Measurements from ENCODE around the gene ATP4B.

Gene ATP4B

DNA sequence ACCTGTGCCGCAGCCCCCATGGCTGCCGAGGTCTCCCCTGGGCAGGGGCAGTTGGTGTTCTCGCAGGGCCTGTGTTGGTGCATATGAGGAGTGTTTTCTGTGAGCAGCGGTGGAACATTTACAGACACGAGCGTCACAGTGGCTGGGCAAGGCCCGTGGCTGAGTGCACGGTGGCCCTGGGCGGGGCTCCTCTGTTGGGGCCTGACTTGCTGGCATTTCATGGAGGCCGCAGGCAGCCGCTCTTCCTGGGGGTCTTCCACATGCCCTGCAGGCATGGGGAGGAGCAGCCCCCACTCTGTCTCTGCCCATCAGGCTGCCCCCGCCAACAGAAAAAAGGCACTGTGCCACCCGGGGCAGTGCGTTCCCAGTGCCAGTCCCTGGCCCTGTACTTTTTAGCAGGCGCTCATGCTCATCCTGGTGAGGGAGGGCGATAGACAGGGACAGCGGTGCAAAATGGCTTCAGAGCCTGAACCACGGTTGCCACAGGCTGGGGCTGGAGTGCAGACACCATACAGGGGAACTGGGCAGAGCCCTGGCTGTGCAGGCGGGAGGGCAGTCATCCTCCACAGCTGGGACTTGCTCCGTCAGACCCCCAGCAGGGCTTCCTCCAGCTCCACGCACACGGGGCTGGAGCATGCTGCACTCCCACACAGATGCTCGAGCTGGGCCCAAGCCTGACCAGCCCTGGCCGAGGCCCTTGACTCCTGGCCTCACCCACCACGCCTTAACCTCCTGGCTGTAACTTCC is 49.9 kb downstream of the ATP4B start:
- DNase-seq (ENCODE audit: low read depth in 2 of 2): no peak

DNA sequence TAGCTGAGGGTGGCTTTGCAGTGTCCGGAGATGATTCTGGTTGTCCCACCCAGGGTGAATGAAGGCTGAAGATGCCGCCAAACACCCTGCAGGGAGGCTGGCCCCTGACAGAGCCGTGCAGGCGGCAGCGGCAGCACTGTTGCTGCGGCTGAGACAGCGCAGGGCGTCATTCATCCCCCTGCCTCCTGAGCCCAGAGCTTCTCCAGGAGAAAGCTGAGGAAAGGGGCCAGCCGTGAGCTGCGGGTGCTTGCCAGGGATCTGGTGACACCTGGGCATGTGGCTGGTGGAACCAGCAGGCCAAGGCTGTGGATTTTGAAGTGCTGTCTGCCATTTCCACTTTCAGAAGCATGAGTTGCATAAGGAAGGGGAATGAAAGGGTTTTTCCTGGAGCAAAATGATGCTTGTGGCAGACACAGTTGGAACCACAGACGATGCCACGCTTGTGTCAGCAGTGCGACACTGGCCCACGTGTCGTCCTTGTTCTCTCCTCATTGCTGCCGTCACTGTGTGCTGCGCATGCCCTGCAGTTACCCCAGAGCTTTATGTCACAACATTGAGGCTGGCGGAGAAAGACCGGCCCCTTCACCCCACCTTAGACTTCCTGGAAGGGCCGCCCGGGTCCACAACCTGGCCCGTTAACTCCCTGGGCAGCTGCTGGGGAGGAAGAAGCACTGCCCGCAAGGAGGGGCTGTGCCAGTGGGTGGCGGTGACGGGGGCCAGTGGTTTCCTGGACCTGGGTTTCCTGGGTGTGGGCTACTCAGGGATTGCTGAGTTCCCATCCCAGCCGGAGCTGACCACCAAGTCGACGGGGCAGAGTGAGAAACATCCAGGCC is 50.7 kb downstream of the ATP4B start:
- no peak for DNase-seq (ENCODE audit: low read depth in 2 of 2)

DNA sequence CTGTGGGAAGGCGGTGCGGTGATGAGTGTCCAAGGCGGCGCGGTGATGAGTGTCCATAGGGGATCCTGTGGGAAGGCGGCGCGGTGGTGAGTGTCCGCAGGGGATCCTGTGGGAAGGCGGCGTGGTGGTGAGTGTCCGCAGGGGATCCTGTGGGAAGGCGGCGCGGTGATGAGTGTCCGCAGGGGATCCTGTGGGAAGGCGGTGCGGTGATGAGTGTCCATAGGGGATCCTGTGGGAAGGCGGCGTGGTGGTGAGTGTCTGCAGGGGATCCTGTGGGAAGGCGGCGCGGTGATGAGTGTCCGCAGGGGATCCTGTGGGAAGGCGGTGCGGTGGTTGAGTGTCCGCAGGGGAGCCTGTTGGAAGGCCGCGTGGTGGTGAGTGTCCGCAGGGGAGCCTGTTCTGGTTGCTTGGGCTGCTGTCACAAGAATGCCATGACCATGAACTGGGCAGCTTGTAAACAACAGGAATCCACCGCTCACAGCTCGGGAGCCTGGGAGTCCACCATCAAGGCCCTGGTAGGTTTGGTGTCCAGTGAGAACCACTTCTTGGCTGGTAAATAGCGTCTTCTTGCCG is 52.0 kb downstream of the ATP4B start:
- DNase-seq (ENCODE audit: low read depth in 2 of 2): no peak

DNA sequence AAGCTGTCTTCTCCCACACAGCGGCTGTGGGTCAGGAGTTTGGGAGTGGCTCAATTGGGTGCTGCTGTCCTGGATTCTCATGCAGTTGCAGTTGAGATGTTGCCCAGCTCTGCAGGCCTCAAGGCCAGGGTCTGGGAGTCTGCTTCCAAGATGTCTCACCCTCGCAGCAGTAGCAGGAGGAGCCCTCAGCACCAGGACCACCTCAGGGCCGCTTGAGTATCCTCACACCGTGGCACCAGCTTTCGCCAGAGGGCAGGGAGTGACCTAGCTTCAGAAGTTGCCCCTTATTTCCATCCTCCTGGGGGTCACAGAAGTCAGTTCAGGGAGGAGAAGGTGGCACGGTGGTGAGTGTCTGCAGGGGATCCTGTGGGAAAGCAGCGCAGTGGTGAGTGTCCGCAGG is 52.5 kb downstream of the ATP4B start:
- no peak for DNase-seq (ENCODE audit: low read depth in 2 of 2)

DNA sequence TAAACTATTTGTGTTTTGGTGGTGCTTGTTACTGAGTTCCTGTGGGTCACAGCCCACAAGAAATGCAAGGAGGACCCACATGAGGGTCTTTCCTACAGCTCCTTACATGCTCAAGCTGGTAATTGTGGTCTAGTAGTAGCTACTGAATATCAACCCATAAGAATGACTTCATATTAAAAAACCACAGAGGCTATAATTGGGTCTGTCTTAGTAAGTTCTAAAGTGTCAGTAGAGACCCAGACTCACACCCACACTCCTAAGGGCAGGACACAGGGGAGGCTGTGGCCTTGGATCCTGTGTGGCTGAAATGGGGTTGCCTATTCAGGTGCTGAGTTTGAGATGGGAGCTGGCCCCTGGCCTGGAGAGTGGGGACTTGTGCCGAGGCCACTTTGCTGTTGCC is 53.8 kb downstream of the ATP4B start:
- no peak for DNase-seq (ENCODE audit: low read depth in 2 of 2)

DNA sequence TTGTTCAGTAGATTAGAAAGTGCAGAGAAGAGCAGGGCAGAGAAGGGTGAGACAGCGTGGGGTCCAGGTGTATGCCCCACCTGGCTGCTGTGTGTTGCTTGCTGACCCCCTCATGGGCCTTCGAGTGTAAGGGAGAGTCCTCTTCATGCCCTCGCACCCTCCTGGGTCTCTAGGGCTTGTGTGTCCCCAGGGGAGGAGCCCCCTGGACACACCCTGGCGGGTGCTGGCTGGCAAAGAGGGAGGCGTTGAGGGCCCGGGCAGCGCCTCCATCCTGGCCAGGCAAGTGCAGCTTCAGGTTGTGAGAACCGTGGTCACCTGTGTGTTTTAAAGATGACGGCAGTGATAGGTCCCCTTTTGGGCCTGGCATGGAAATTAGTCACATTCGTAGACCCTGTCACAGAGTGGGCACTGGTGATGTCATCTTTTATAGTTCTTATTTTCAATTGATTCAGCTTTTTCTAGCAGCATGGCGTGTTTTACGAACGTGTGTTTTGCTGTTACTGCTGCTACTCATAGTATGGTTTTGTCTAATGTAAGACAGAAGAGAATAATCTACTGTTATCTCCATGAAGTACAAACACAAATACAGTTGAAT is 54.8 kb downstream of the ATP4B start:
- DNase-seq (ENCODE audit: low read depth in 2 of 2): no peak

GRCh38 chr13:113602291-113602988 is 55.6 kb downstream of the ATP4B start:
- no peak for DNase-seq (ENCODE audit: low read depth in 2 of 2)

- no peak for DNase-seq (ENCODE audit: low read depth in 2 of 2)
Measured at GRCh38 chr13:113601166-113602070, 56.6 kb downstream of the ATP4B start.

DNA sequence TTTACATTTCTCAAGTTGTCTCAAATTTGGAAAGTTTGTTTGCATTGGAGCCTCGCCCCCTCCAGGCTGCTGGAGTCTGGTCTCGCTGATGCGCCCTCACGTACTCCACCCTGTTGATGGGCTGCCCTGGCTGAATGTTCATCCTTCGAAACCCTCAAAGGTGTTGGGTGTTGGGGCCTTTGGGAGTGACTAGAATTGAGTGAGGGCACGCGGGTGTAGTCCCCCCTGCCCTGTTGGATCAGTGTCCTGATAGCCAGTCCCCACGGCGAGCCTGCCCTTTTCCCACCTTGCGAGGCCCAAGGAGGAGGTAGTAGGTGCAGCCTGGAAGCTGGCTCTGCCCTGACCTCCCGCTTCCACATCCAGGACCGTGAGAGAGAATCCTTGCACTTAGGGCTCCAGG is 58.6 kb downstream of the ATP4B start:
- DNase-seq (ENCODE audit: low read depth in 2 of 2): no peak

All from stimulated activated CD4-positive, alpha-beta T cell treated with anti-CD3 and anti-CD28 coated beads, Interleukin-1b, Interleukin-23, amount 100 ng/mL, for 4 hours (primary cell).